ACHN (cell line): ENCODE measurements around the gene IRF2.

Experiments
- DNase-seq: peaks from one replicate; pipeline ENCODE4 v3.0.0-alpha.2; 2015
- in situ Hi-C: cut with HindIII; loops from 2 replicates; pipeline ENCODE4 v1.10.0; 2017; ENCODE audit warnings: low sequenced_read_pairs, low pct_ligation_motif_present, low pct_unique_long_range_greater_than_20kb

The IRF2 gene

DNA sequence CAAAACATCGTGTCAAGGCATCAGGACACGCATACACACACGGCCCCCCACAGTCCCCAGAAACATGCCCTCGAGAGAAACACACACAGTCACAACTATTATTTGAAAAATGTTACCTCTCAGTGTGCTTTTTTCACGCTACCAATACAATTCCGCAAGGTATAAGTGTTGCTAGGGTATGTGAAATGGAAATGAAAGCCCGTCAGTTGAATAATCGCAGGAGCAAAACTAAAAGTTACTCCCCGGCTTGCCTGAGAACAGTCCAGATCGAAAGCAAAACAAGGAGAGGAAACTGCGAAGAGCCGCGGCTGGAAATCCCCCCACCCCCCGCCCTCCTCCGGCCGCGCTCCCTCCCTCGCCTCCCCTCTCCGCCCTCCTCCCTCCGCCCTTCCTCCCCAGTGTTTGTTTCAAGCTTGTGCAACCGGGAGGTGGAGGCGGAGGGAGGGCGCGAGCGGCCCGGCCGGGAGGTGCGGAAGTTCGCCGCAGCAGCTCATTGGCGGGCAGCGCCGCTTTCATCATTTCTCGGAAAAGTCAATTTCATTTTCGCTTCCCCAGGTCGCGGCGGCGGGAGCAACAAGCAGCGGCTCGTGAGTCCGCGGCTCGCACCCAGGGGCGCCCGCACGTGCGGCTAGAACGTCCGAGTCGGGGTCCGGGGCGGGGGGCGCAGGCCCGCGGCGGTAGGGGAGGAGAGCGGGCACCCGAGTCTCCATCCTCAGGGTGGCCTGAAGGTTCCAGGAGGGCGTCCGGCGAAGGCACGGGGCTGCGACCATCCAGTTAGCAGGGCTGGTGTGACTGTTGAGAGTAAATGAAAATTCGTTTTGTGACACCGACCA, at the start of gene IRF2:
Gene IRF2 (minus strand): TSS at position 288 of the 833 bp plus-strand sequence. CDS start 45,486 bp downstream, outside the sequence.
- peak; percentile 95 for DNase-seq
- in situ Hi-C loops = no loop called here

DNA sequence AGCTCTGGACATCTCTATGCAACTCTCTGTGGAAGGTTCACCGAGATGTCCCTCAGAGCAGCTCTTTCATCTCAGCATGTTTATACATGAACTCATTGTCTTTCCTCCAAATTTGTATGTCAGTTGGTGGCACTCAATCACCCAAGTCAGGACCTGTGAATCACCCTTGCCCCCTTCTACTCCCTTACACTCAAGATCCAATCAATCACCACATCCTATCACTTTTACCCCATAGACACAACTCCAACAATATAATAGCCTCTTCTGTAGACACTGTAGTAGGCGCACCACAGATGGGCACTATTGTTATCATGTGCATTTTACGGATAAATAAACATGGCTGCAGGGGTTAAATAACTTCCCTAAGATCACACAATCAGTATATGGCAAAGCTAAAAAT, 41.3 kb upstream of the IRF2 start:
- DNase-seq = no peak
- in situ Hi-C loops = no loop called here

DNA sequence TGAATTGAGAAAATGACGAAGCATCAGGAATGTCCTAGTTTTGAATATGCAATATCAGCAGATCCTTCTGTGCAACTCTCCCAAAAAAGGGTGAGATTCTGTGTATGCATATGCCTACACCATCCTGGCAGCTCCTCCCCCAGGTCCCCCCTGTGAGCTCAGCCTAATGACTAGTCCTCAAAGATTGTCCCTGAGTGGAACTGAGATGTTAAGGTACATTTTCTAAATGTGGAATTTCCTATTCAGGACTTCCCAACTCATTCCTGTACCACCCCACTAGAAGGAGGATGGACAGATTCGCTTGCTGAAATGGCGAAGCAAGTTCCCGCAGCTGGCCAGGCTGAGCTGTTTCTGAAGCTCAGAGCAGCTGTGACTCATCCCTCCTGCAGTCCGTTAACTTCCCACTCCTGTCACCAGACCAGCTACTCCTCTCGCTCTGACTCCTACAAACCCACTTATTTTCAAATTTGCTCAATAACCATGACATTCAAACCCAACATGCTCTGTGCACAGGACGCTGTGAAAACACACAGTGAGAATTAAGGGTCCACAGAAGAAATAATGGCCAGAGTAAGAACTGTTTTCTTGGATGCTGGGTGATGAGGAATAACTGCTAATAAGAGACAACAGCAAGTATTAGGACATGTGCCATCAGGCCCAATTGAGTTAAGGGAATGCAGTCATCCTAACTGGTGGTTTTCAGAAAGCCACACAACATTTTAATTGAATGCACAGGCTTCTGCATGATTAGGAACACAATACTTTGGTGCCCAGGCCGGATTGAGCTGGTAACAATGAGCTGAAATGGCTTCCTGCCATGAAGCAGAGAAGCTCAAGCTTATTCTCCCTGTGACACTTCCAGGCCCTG, 40.0 kb upstream of the IRF2 start:
- in situ Hi-C loops = no loop called here
- peak; percentile 51 for DNase-seq

DNA sequence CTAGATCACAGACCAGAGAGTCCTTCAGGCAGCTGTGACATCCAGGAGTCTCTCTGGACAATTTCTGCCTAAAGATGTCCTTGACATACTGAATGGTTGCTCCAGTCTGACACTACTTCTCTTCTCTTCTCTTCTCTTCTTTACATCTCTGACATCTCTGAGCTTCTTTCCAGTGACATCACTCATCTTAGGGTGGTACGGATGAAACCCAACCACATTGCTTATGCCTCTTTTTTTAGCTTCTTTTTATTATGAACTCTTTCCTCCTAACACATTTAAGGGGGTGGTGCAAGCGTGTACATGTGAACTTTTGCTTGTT, 39.4 kb upstream of the IRF2 start:
- DNase-seq = no peak
- in situ Hi-C loops = no loop called here

DNA sequence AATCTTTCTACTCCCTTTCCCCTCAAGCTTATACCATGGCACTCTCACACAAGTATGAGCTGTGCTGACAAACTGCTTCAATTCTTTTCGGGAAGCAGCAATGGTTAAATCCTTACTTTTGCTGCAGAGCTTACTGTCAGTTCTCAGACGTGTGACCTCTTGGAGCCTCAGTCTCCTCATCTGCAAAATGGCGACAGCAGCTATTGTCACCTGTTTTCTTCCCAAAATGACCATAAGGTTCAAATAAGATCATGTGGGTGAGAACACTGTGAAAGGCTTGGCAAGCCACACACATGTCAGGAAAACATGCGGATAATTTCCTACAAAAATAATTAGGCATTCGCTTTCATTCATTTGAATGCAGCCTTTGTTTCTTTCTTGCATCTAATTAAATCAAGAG, 36.8 kb upstream of the IRF2 start:
- in situ Hi-C loops = no loop called here
- DNase-seq = no peak

DNA sequence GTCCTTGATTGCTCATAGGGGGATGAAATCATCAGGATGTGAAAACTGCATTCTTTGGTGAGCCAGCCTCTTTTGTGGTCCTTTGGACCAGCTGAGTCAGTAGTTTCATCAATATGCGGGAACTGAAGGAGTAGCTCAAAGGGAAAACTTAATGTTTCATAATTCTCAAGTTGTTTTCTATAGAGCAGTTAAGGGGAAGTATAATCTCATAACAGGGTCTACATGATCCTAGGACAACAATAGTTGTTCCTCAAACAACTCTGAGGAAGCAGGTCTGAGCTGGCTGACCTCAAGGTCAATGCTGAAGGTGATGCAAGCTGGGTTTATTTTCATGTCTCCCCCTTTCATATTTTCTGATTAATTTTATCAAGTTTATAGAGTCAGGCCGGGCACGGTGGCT, 36.1 kb upstream of the IRF2 start:
- in situ Hi-C loops = no loop called here
- DNase-seq = no peak

DNA sequence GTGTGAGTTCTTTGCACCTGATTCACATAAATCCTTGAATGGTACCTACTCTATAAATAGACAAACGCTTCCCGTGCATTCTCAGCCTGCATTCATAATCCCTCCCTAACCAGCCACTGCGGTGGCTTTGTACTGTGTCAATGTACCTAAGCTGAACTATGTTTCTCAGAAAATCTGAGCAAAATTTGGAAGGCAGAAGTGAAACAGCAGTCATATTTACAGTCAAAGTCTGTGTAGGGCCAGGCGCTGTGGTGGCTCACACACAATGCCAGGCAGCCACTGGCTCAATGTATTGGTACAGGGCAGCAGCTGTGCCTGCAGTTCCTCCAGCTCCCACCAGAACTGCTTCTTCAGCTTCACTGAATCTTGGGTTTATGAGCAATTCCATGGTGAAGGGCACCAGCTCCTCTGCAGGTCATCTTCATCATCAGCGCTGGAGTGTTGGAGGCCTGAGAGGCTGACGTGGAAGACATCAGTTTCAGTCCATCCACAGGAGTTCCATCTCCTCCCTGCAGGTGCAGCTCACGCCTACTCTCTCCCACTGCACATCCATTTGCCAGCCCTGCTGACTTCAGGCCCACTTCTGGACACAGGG, 32.3 kb upstream of the IRF2 start:
- no peak for DNase-seq

DNA sequence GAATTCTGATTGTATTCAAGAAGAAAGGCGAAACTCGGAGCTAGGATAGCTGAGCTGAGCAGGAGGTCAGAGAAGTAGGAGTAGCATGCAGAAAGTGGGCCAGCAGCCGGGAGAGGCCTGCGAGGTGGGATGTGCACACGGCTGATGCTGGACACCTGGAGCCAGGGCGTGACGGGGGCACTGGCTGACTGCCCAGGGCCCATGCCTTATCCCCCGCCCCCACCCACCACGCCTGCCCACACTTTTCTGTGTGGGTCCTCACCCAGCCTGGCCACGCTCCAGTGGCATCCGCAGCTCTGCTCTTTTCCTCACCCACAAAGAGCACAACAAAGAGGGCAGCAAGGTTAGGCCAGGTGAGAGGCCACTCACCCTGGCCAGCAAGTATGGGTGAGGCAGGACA, 30.0 kb upstream of the IRF2 start:
- in situ Hi-C loops = no loop called here
- DNase-seq = no peak

More for the DNA sequence above, 32.3 kb upstream of the IRF2 start:
- in situ Hi-C loops = no loop called here

DNA sequence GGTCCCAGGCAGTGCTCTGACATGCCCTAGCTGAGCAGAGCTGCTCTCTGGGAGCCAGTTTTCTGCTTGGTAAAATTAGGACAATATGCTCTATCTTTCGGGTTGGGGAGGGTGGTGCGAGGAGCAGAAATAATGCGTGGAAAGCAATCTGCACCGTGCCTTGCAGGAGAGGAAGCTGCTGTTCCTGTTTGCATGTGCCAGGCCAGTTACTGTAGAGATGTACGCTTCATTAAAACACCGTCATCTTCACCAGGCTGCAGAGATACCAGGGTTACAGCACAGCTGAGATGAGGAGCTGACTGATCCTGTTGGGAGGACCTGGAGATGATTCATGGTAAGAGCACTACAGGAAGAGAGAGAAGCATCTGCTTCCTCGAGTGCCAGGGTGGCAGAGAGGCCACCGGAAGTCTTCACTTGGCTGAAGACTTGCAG, 29.5 kb upstream of the IRF2 start:
- in situ Hi-C loops = no loop called here
- DNase-seq = no peak

DNA sequence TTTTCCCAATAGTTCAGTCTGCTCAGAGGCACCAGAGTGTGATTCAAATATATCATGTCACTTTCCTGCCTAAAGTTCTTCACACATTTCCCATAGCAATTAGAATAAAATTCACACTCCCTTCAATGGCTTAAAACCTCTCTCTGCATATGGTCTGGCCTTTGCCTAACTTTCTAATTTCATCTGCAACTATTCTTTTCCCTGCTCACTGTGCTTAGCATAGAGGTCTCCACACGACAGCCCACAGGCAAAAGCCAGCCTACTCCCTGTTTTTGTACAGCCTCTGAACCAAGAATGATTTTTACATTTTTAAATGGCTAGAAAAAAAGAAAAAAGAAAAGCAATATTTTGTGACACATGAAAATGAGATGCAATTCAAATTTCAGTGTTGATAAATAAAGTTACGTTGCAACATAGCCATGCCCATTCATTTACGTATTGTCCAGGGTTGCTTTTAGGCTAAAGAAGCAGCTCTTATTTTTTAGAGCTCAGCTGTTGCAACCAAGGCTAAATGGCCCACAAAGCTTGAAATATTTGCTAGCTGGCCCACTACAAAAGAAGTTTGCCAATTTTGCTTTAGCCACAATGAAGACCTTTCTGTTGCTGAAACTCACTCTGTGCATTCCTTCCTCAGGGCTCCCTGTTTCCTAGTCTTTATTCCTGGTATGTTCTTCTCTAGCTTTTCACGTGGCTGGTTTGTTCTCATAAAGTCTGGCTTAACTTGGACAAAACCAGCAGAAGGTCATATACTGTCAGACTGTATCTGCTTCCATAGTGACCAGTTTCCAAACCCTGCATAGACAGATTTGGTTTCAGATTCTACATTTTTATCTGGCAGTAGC, 26.6 kb upstream of the IRF2 start:
- in situ Hi-C loops = no loop called here
- DNase-seq = no peak

DNA sequence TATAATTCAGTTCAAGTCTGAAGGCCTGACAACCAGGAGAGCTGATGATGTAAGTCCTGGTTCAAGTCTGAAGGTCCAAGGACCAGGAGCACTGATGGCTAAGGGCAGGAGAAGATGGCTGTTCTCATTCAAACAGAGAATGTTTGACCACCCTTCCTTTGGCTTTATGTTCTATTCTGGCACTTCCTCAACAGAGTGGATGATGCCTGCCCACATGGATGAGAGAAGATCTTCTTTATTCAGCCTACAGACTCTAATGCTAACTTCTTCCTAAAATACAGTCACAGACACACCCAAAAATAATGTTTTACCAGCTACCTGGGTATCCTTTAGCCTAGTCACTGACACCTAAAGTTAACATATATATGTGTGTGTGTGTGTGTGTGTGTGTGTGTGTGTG, 25.6 kb upstream of the IRF2 start:
- DNase-seq = no peak
- in situ Hi-C loops = no loop called here

DNA sequence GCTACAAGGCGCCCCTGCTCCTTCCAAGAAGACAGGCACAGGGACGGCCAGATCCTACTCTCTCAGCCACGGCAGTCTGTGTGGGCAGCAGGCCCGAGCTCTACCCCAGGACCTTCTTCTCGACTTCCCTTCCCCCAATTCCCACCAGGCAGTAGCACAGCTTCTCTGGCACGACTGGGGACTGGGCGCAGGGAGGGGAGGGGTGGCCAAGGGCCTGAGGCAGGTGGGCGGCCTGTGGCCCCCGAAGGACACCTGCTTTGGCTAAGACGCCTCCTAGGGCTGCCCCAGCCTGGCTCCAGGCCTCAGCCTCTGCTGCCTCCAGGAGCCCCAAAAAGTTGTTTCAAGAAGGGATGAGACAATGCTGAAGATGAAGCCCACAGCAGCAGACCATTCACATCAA, 24.2 kb upstream of the IRF2 start:
- in situ Hi-C loops = no loop called here
- no peak for DNase-seq

DNA sequence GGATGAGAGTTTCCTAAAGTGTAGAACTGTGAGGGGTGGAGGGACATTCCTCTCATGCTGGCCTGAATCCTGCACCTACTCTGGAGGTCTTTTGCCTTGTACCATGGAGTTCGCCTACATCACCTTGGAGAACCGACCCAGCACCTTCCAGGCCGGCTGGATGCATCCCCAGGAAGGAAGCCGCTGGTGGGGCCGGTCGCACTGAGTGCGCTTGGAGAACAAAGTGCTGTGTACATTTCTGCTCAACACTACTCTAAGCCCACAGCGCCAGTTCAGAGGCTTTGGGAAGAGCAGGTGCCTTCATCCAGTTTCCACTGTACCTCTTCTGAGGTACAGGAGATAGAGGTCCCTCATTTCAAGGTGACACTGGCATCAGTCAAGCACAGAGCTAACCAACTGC, 15.4 kb upstream of the IRF2 start:
- in situ Hi-C loops = no loop called here
- no peak for DNase-seq

DNA sequence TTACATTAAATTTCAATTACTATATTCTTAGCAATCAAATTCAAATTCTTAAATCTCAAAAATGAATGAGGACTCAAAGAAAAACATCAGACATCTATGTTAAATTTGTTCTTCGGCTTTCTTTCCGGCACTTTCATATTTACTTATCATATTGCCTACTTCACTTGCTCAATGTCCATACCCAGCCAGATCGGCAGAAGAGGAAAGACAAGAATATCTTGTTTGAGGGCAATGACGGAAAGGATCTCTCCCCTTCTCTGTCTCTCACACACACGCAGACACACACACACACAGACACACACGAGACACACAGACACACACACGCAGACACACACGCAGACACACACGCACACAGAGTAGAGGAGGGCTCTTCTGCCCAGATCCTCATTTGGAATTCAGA, 13.2 kb upstream of the IRF2 start:
- DNase-seq = no peak
- in situ Hi-C loops = no loop called here

DNA sequence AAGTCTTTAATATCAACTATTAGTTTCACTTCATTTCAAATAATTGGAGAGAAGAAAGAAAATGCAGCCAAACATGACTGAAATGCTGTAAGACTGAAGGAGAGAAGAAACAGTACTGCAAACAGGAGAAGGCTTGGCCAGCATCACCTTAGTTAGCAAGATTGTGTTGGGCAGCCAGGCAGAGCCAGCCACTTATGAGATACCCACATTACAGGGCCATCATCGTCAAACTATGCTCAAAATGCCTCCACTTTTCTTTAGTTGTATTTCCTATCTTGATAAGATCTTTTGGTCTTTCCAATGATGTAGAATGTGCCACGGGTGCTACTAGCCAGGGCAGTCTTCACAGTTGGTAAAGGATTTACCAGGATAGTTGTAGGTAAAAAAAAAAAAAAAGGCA, 10.9 kb upstream of the IRF2 start:
- in situ Hi-C loops = no loop called here
- no peak for DNase-seq

DNA sequence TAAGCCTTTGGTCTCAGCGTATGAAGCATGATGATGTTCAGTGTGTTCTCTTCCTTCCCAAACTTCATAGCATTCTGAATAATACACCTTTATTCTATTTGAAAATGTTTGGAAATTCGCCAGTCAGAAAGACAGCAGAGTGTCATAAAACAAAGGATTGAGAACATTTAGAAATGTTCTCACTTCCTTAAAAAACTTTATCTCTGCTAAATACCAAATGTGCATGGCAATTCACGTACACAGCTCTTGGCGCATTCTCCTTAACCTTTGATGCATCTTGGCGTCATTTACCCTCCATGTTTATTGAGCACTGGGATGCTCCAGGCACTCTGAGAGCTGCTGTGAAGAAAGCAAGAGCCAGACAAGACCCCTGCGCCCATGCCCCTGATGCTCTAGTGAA, 7.2 kb upstream of the IRF2 start:
- DNase-seq = no peak
- in situ Hi-C loops = no loop called here

DNA sequence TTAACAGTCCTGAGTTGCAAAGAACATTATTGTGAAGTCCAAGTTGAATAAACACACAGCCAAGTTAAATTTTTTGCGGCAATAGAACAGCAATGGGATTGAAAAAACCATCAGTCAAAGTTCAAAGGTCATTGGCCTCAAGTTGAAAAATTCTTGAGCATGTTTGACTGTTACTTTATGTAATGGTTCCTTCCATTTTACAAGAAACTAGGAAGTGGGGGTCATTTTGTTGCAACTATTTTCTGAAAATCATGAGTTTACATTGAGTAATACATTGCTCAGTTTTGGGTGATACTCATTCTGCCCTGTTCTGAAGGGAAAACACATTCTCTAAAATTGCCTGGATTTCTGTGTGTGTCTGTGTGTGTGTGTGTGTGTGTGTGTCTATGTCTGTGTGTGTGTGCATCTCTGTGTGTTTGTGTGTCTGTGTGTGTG, 5.2 kb upstream of the IRF2 start:
- in situ Hi-C loops = no loop called here

DNA sequence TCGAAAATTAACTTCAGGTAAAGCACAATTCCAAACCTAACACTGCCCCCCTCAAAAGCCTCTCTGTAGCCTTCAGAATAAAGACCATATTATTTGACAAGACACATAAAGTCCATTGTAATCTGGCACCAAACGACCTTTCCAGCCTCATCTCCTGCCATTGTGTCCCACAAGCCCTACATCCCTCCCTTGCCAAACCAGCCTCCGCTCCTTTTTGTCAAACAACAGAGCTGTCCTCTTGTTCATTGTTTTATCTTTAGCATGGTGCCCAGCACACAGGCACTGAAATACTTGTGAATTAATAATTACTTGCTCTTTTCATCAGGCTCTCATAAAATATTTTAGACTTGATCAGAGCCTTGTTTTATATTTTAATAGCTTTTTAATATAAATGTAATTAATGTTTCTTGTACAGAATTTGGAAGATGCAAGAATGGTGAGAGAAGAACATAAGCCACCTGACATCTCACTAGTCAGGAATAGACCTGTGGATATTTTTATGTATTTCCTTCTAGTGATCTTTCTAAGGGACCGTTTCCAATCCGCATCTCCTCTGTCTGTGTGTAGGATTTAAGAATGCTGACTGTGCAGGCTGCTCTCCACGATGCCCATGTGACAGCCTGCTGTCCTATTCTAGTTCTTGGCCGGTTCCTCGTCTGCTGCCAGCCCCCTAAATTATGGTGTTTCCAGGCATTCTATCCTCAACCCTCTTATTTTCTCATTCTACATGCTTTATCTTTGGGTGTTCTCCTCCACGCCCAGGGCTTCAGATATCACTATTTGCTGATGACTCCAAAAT, 3.0 kb upstream of the IRF2 start:
- in situ Hi-C loops = no loop called here
- DNase-seq = no peak

More for the DNA sequence above, 5.2 kb upstream of the IRF2 start:
- no peak for DNase-seq
